Prostate gland (tissue), 2 donors: ENCODE data around the gene PKHD1.

Experiments
- POLR2A ChIP-seq: fragments of 450-650 bp; IDR thresholded peaks from one replicate; pipeline ENCODE4 v1.6.1; 2016; ENCODE audit warnings: antibody characterized with exemption, mild to moderate bottlenecking
- POLR2AphosphoS5 ChIP-seq: sonication (generic); formaldehyde crosslinking; IDR thresholded peaks from one replicate; pipeline ENCODE4 v1.6.1; 2017; ENCODE audit warnings: antibody characterized with exemption
- TF ChIP-seq, protein P1 (sequence below), 4 experiments: fragments of 200-600 bp in 2 of 4; fragments of 450-650 bp in 2 of 4; sonication (generic) in 2 of 4; IDR thresholded peaks; 1 replicate in 3 of 4; 2 replicates in 1 of 4; pipeline ENCODE4 v1.5.1; 2016 to 2019; ENCODE audit warnings: antibody characterized with exemption in 4 of 4, mild to moderate bottlenecking in 2 of 4, moderate library complexity in 2 of 4

DNA sequence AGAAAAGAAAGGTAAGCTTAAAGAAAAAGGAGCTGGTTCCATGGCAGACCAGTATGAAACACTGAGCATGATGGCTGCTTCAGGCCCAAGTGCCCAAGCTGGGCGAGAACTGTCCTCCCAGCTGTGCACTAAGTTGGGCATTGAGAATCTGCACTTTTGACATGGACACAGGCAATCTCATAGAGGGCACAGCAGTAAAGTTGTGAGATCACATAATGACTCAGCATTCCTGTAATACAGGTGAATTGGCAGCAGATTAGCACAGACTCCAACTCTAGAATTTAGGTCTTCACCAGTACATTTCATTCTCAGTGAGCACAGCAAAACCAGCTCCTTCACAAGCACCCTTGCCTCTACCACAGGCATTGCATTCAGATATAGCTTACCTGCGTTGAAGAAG, 343.4 kb downstream of the PKHD1 start:
- TF ChIP-seq, protein P1, sequence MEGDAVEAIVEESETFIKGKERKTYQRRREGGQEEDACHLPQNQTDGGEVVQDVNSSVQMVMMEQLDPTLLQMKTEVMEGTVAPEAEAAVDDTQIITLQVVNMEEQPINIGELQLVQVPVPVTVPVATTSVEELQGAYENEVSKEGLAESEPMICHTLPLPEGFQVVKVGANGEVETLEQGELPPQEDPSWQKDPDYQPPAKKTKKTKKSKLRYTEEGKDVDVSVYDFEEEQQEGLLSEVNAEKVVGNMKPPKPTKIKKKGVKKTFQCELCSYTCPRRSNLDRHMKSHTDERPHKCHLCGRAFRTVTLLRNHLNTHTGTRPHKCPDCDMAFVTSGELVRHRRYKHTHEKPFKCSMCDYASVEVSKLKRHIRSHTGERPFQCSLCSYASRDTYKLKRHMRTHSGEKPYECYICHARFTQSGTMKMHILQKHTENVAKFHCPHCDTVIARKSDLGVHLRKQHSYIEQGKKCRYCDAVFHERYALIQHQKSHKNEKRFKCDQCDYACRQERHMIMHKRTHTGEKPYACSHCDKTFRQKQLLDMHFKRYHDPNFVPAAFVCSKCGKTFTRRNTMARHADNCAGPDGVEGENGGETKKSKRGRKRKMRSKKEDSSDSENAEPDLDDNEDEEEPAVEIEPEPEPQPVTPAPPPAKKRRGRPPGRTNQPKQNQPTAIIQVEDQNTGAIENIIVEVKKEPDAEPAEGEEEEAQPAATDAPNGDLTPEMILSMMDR (IDR thresholded peaks at IDR 0.05): no peak
- TF ChIP-seq POLR2AphosphoS5 (no peak), POLR2A (no peak)
